GM18508 (cell line): Measurements from ENCODE around the gene CR2.
A peak's percentile ranks its signal among the peaks of the same experiment; 100 is the strongest.
"Not testable (repeated sequence)": the region's sequence is repeated elsewhere in the genome, so short reads cannot be mapped to it uniquely, and the experiment has no call there.

ENCODE experiments used
- ATAC-seq: cut with Tn5 transposase; IDR thresholded peaks from one replicate; pipeline ENCODE4 v1.9.1; 2021; ENCODE audit warnings: moderate number of reproducible peaks; ENCODE audit not compliant: insufficient read depth, unreplicated experiment

The CR2 gene

DNA sequence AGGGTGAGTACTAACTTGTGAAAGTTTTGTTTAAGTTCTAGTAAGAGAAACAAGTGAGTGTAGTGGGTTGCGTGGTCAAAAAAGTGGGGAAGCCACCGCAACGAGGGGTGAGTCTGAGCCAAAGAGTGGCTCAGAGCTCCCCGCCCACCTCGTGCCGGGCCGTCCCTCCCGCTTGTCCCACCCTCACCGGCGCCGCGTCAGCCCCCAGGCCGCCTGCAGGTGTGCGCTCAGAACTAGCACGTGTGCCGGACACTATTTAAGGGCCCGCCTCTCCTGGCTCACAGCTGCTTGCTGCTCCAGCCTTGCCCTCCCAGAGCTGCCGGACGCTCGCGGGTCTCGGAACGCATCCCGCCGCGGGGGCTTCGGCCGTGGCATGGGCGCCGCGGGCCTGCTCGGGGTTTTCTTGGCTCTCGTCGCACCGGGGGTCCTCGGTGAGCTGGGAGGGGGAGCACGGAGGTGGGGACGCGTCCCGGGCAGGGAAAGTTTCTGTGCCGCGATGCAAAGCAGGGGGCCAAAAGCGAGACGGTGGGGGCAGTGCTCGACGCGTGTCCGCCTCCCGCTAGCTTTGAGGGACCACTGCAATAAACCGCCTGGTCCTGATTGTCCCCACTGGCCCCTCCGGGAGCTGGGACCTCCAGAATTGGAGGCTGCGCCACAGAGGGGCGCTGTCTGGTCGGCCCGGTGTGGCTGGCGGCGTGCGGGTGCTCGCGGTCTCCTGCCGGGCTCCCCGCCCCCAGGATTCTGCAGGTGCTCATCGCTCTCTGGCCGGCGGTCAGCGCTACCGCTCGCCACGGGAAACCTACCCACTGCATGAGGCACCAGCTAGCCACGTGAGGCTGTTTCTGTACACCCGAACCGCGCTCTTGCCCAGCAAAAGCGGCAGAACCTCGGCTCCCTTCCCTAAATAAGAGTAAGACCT, at the start of gene CR2:
Gene CR2, plus strand, starts transcription at position 283 of the 919 bp plus-strand sequence. Its CDS starts 91 bp downstream, at position 374.
- no peak for ATAC-seq

DNA sequence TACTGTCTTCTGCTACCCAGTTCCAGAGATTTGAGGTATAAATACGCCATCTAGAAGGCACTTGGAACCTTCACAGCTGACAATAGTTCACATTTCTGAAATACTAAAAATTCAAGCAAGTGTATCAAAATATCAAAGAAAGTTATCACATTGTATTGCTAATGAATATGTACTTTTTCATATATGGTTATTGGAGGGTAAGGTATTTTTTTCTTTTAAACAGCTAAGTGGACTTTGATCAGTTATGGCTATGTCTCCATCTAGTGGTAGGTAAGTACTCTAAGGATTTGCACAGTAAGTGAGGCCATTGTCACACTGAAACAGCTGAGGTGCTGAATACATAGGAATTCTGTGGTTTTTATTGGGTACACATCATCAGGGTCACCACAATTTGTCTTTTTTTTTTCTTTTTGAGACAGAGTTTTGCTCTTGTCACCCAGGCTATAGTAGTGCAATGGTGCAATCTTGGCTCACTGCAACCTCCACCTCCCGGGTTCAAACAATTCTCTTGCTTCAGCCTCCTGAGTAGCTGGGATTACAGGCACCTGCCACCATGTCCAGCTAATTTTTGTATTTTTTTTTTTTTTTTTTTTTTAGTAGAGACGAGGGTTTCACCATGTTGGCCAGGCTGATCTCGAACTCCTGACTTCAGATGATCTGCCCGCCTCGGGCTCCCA, 49.1 kb upstream of the CR2 start:
- ATAC-seq = no peak

DNA sequence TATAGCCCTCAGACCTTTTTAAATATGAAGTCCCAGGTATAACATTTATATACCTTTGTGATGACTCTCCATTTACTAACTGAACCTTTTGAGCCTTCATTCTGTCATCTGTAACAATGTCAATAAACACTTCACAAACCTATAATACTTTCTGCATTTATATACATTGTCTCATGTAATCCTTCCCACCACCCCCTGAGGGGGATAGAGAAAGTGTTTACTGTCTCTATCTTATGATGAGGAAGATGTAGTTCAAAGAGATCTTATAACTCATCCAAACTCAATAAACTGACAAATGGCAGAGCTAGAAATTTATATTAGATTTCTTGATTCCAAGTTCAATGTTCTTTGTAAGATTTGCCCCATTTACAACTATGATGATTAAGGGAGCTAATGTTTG, 48.3 kb upstream of the CR2 start:
- ATAC-seq = no peak

DNA sequence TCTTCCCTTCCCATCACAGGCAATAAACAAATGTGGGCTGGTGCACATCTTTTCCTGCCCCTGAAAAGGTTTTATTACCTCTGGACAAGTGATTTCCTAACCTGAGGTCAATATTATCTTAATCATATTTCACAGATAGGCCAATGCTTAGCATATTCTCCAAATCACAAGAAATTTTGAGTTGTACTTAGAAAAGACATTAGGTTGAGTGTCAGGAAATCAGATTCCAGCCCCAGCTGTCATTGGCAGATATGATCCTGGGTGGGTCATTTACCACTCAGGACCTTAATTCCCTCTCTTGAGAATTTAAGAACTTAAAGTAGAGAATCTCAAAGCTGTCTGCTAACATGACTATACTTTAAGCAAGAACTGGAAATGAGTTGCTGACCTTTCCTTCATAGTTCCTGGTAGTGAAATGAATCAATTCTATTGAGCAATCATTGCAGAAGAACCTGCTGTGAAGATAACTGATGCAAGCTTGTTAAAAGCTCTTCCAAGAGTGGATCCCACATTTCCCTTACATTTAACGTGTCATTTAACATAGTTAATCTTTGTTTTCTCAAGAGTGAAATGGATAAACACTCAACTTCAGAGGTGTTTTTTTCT, 46.4 kb upstream of the CR2 start:
- ATAC-seq = no peak

DNA sequence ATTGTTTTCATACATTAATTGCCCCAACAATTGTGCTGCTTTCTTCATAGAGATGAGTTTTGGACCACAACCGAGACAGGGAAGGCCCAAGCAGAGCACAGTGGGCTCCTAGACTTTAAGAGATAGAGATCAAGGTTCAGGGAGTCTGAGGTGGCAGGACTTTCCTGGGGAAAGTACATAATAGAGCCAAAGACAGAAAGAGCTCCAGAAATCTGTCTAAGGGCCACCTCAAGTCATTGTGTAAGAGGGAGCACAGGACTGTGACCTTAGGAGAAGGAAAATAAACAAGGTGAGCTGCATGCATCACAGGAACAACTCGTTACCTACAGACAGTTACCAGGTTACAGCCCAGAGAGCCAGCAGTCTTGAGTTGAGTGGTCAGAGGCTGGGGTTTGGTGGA, 41.3 kb upstream of the CR2 start:
- ATAC-seq = no peak

DNA sequence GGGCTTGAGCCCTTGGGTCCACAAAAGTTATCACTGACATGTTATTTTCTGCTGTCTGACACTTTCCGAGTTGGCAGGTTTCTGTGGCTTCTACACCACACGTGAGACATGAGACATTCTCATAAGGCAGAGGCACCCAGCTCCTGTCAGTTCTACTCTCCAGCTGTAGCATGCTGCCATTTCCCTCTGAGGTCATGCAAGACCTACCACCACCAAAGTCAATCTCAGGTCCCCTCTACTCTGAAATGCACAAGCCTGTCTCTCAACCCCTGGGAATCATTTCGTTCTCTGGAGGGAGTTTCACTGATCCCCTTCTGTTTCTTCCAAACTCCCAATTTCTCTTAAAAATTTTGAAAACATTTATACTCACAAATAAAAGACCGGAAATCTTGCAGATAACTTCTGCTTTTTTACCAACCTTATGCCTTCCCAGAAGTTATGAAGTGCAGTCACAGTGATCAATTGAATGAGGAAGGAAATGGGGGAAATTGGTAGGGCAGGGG, 39.5 kb upstream of the CR2 start:
- peak; percentile 72 for ATAC-seq

DNA sequence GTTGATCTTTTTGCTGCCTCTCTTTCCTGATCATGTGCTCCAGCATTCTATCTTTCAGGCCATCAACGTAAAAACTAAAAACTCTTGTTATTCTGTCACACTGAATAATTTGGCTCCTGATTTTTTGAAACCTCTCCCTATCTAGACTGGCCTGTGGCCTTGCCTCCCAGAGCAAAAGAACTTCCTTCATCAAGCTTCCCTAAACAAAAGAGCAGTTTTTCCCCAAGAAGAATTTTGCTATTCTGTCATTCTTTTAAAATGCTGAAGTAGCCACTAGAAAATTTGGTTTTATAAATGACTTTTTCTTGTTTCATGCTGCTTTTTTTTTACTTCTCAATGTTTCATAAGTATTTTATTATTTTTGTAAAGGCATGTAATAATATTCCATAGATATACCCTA, 37.1 kb upstream of the CR2 start:
- no peak for ATAC-seq

DNA sequence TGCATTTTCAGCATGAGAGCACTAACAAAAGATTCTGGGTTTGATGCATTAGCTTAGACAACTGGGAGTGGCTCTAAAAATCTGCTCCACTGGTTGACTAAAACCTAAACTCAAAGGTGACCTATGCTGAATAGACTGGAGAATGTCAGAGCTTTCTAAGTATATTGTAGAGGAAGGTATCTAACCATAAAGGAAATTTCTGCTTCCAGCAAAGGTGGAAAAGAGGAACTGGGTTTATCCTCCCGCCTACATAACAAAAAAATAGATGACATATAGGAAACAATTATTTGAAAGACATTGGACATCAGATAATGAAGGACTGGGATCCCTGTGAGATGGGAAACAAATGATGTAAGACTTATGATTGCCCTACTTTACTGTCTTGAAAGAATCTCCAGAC, 35.8 kb upstream of the CR2 start:
- ATAC-seq = no peak

DNA sequence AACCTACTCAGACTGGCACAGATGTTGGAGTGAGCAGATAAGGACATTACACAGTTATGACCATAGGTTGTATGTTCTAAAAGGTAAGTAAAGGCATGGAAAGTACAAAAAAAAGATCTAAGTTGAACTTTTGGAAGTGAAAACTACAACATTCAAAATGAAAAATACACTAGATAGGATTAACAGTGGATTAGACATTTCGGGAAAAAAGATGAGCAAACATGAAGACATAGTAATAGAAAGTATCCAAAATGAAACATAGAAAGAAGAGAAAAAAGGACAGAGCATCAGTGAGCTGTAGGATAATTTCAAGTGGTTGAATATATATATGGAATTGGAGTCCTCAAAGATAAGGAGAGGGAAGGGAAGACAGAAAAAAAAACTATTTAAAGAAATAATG, 34.0 kb upstream of the CR2 start:
- no peak for ATAC-seq

DNA sequence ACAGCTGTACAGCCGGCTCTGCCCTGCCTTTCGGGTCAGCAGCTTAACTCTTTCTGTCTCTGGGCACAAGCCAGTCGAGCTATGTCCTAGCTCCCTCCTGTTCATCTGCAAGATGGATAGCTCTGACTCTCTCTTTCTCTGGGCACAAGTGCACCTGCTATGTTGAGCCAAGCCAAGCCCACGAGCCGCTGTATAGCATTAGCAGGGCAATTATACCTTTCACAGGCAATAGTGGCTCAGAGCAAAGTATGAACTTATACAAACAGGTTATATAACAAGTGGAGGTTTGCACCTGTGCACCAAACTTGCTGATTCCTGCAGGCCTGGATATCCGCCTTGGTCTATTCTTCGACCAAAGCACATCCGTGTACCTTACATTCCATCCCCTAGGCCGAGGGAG, 33.0 kb upstream of the CR2 start:
- no peak for ATAC-seq

DNA sequence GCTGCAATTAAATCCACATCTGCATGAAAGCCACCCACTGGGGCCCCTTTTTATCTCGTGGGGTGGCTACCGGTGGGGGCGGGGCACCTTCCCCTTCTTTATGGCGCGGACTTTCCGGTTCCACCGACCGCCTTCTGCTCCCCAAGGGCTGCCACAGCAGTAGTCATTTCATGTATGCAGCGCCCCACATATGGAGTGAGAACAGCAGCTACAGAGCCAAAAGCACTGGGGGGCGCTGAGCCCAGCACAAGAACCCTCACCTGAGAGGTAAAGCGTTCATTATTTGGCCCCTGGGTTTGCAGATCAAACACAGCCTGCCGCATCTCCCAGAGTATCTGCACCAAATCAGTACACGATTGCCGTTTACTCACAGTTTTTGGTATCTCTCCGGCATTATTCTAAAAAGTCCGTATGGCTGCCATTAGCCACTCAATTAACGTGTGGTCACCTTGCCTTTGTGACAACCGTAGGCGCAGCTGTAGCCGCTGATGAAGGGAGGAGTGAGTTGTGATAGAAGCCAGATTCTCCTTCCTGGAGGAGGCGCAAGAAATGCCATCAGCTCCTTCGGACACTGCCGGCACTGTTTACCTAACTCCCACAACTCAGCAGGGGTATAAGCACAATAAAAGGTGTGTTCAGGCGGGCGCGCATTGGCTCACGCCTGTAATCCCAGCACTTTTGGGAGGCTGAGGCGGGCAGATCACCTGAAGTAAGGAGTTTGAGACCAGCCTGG, 30.4 kb upstream of the CR2 start:
- ATAC-seq = no peak

DNA sequence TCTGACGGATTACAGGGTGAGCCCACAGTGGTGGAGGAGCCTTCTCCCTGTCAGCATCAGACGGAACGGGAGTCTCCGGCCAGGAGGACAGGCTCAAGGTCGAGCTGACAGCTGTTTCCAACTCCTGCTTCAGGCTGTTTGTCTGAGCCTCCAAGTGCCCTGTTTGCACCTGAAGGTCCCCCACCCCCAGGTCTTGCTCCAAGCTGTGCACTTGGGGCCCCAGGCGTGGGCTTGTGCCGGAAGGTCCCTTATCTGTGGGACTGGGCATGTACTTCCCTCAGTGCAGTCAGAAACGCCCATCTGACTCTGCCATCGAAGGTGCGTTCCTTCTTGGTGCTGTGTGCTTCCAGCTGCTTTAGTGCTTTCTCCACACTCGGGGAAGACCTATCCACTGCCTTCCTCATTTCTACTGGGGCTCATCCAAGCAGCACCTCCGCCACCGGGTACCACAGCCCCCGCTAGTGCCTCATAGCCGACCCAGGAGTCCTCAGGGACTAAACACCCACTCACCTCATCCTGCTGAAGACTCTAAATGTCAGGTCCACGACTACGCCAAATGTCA, 29.5 kb upstream of the CR2 start:
- no peak for ATAC-seq

DNA sequence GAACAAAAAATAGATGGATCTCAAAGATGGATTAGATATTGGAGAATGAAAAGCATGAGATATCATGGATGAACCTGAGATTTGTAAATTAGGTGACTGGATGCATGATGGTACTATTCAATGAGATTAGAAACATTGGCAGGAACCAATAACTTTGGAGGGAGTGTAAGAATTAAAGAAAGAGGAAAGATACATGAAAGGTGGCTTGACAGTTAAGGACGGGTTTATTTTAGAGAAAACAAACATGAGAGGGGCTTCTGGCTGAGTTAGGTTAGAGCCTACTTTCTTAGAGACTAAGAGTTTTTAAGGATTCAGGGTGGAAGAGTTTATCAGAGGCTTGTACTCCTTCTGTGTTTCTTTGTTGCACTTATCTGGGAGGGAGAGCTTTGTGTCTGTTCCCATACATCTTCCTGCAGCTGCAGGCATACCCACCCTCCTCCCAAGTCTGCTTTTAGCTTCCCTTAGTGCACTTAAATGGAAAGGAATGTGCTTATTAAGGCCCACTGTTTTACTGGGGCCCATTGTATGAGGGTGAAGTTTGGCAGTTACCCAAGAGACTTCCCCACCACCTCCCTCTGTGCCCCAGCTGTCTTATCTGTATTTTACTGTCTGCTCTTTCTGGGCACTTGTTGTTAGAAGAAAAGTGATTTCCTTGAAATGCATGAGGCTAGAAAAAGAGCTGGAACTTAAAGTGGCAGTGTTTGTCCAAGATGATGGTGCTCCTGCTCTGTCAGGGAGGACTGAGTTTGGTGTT, 26.1 kb upstream of the CR2 start:
- no peak for ATAC-seq

DNA sequence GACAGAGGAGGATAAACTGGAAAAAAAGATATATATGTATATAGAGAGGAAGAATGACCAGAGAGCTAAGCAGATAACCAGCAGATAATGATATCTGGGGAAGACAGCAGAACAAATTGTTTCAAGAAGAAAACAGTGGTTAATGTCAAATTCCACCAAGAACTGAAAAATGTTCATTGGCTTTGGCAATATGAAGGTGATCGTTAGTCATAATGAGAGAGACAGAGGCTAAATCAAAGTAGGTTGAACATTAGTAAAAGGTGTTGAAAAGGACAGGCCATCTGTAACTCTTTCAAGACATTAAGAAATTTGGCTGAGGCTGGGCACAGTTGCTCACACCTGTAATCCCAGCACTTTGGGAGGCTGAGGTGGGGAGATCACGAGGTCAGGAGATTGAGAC, 25.3 kb upstream of the CR2 start:
- ATAC-seq = no peak

DNA sequence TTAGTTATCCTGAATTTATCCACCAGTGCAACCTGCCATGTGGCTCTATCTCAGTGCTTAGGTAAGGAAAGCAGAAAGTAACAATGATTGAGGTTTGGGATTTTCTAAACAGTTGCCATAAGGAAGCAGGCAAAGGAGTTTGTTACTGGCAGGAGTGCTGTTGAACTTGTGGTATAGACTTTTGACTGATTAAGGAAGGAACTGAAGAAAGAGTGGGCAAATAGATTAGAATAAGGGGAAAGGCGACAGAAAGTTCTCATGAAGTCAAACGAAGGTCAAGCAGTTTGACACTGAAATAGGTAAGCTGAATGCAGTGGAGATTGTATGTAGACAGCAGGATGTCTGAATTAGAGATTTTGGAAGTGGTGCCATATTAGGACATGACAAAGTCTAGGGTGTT, 24.2 kb upstream of the CR2 start:
- ATAC-seq = peak; percentile 72

DNA sequence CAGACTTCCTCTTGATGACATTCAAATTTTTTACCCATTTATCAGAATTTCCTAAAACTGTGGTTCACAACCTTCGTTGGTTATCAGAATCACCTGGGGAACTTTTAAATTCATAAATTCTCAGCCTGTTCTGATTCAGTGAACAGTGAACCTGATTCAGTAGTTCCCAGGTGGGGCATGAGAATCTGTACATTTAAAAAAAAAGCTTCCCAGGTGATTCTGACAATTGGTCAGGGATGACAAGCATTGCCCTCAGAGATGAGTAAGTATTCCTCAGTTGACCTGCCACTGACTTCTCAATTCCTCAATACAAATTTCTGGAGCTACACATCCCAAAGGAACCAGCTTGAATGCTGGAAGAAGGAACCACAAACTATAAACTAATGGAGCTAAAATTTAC, 23.5 kb upstream of the CR2 start:
- no peak for ATAC-seq

DNA sequence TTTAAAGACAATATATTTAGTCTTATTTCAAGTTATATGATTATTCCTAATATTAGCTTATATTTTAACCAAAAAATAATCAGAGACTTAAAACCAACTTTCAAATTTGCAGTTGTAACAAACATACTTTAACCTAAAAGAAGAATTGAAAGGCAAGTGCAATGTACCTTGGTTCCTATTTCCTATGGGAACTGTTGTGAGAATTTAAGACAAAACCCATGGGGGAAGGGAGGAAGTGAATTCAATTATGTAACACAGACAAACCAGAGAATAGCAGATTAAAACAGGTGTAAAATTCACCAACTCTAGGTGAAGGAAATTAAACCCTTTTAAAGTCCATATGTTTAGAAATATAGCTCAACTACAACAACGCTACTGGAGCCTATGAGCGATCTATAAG, 22.6 kb upstream of the CR2 start:
- ATAC-seq = no peak

DNA sequence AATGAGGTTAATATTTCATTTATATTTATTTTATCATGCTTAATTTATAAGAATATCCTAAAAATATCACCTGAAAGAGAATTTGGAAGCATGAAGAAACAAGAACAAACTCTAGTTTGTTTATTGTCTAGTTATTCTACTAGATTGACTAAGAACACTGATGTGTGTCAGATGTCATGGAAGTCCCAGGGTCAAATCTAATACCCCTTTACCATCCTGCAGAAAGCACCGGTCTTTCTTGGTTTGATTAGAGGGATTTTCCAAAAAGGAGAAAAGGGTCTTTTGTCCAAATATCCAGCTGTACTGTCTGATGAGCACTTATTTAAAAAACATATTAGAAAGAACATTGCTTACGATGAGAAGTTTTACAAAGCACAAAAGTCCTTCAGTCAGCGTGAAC, 20.7 kb upstream of the CR2 start:
- no peak for ATAC-seq

DNA sequence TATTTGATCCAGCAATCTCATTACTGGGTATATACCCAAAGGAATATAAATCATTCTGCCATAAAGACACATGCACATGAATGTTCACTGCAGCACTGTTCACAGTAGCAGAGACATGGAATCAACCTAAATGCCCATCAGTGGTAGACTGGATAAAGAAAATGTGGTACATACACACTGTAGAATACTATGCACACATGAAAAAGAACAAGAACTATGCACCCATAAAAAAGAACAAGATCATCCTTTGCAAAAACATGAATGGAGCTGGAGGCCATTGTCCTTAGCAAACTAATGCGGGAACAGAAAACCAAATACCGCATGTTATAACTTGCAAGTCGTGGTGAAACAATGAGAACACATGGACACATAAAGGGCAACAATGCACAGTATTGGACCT, 17.4 kb upstream of the CR2 start:
- not testable (repeated sequence) for ATAC-seq

DNA sequence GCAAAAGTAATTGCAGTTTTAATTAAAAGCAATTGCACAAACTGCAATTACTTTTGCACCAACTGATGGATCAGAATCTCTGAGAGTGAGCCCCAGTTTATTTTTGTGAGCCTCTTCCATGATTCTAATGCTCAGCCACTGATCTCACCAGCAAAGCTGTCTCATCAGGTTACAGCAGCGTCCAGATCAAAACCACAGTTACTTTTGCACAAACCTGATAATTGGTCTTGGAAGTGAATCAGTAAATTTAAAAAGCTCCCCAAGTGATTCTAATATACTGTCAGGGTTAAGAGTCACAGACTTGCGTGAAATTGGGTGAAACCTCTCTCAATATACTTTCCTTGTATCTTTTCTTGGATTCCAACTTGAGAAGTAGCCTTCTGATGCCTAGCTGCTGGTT, 13.5 kb upstream of the CR2 start:
- ATAC-seq = no peak
